ENCODE measurements around the gene TIMM22.
"Not testable (repeated sequence)": the region's sequence is repeated elsewhere in the genome, so short reads cannot be mapped to it uniquely, and the experiment has no call there.

Gene TIMM22

GRCh38 chr17:979539-980405 is 17.2 kb upstream of the TIMM22 start, which contains the start of gene NXN:
Gene NXN (minus strand): TSS chr17:979776.
- Mint-ChIP-seq H3K9me3 (no peaks in the 10 kb centered on the region), H3K4me1 (ENCODE audit: low read depth) (peaks cover 32% of the 10 kb centered on the region), H3K4me3 (peak within 1 kb of the TSS; percentile 82), H3K36me3 (ENCODE audit: low read depth) (no peaks in the 10 kb centered on the region), H3K27ac (peak within 1 kb of the TSS; percentile 79), H3K27me3 (peaks cover 44% of the 10 kb centered on the region)
- intact Hi-C loops (cut with micrococcal nuclease) = loop anchor here (5.0 kb wide), 1 partner anchor 102 kb away; no protein-coding TSS in a partner anchor

GRCh38 chr17:980406-981291 is 16.3 kb upstream of the TIMM22 start:
- Mint-ChIP-seq H3K27me3 (peaks cover 36% of the 10 kb centered on the region), H3K4me3 (peak overlapping the region; percentile 82), H3K36me3 (ENCODE audit: low read depth) (no peaks in the 10 kb centered on the region), H3K9me3 (no peaks in the 10 kb centered on the region), H3K4me1 (ENCODE audit: low read depth) (peaks cover 24% of the 10 kb centered on the region), H3K27ac (peak overlapping the region; percentile 79)
- intact Hi-C loops (cut with micrococcal nuclease) = loop anchor here (1.0 to 5.0 kb wide), 2 partner anchors 103 to 185 kb away; no protein-coding TSS in a partner anchor

GRCh38 chr17:981292-981658 is 15.7 kb upstream of the TIMM22 start:
- Mint-ChIP-seq H3K27me3 (peaks cover 34% of the 10 kb centered on the region), H3K36me3 (ENCODE audit: low read depth) (no peaks in the 10 kb centered on the region), H3K4me1 (ENCODE audit: low read depth) (peaks cover 22% of the 10 kb centered on the region), H3K9me3 (no peaks in the 10 kb centered on the region), H3K4me3 (no peak overlapping the region), H3K27ac (peak overlapping the region; percentile 57)
- intact Hi-C loops (cut with micrococcal nuclease) = loop anchor here (1.0 to 5.0 kb wide), 2 partner anchors 104 to 186 kb away; no protein-coding TSS in a partner anchor

- H3K27ac Mint-ChIP-seq = no peak overlapping the region
Observed at GRCh38 chr17:983921-984320, 13.0 kb upstream of the TIMM22 start.

GRCh38 chr17:986322-986929 is 10.5 kb upstream of the TIMM22 start:
- no peaks in the 10 kb centered on the region for H3K4me1 Mint-ChIP-seq (ENCODE audit: low read depth)
- peaks cover 11% of the 10 kb centered on the region for H3K27me3 Mint-ChIP-seq
- no peak overlapping the region for H3K27ac Mint-ChIP-seq
- no peak overlapping the region for H3K4me3 Mint-ChIP-seq
- H3K9me3 Mint-ChIP-seq = no peaks in the 10 kb centered on the region
- intact Hi-C loops (cut with micrococcal nuclease) = no loop called here
- no peaks in the 10 kb centered on the region for H3K36me3 Mint-ChIP-seq (ENCODE audit: low read depth)

More at GRCh38 chr17:983921-984320, 13.0 kb upstream of the TIMM22 start:
- Mint-ChIP-seq H3K9me3 (no peaks in the 10 kb centered on the region), H3K4me1 (ENCODE audit: low read depth) (peaks cover 16% of the 10 kb centered on the region), H3K4me3 (no peak overlapping the region), H3K36me3 (ENCODE audit: low read depth) (no peaks in the 10 kb centered on the region), H3K27me3 (peaks cover 8% of the 10 kb centered on the region)
- intact Hi-C loops (cut with micrococcal nuclease) = loop anchor here (5.0 kb wide), 1 partner anchor 107 kb away; no protein-coding TSS in a partner anchor

DNA sequence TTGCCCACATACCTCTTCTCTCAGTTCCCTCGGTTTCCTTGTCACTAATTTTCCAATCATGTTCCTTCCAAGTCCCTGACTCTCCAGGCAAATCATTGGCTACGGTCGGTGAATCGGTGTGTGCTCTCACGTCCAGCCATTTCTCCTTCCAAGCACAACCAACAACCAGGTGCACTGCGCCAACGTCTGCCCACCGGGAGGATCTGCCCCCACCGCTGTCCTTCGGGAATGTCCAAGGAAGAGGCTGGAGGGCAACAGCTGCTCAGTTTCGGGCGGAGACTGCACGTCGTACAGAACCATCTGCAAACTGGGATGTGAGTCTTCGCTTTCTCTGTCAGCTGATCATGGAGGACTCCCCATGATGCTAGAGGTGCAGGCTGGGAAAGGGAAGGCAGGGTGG is 9.0 kb upstream of the TIMM22 start:
- intact Hi-C loops (cut with micrococcal nuclease) = no loop called here
- Mint-ChIP-seq H3K4me1 (ENCODE audit: low read depth) (no peaks in the 10 kb centered on the region), H3K9me3 (peaks cover 11% of the 10 kb centered on the region), H3K27me3 (peaks cover 9% of the 10 kb centered on the region), H3K4me3 (no peak overlapping the region), H3K27ac (no peak overlapping the region), H3K36me3 (ENCODE audit: low read depth) (no peaks in the 10 kb centered on the region)

DNA sequence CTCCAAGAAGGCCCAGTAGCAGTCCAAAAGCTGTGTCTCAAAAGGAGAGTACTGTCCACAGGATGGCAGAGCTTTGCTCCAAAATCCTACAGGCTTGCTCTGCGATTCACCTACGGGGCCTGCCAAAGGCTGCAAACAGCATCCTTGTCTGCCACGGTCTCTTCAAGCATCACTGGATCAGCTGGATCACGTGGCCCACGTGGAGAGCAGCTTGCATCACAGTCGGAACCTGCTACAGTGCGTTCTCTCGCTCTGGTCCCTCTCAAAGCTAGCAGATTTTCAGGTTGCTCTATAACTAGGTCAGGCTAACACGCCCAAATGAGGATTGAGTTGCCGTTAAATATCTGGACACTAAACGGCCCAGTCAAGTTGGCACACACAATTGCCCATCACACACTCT is 8.4 kb upstream of the TIMM22 start:
- Mint-ChIP-seq H3K9me3 (peaks cover 17% of the 10 kb centered on the region), H3K27me3 (peaks cover 8% of the 10 kb centered on the region), H3K36me3 (ENCODE audit: low read depth) (no peaks in the 10 kb centered on the region), H3K27ac (no peak overlapping the region), H3K4me1 (ENCODE audit: low read depth) (no peaks in the 10 kb centered on the region), H3K4me3 (no peak overlapping the region)
- intact Hi-C loops (cut with micrococcal nuclease) = no loop called here

GRCh38 chr17:992933-993332 is 4.0 kb upstream of the TIMM22 start:
- H3K36me3 Mint-ChIP-seq (ENCODE audit: low read depth) = peaks cover 18% of the 10 kb centered on the region
- H3K27ac Mint-ChIP-seq = no peak overlapping the region
- intact Hi-C loops (cut with micrococcal nuclease) = no loop called here
- no peak overlapping the region for H3K4me3 Mint-ChIP-seq
- H3K4me1 Mint-ChIP-seq (ENCODE audit: low read depth) = peaks cover 3% of the 10 kb centered on the region
- peaks cover 33% of the 10 kb centered on the region for H3K9me3 Mint-ChIP-seq
- peaks cover 3% of the 10 kb centered on the region for H3K27me3 Mint-ChIP-seq

- Mint-ChIP-seq H3K36me3 (ENCODE audit: low read depth) (peaks cover 31% of the 10 kb centered on the region), H3K9me3 (peaks cover 33% of the 10 kb centered on the region), H3K4me1 (ENCODE audit: low read depth) (peaks cover 19% of the 10 kb centered on the region)
- H3K4me3 Mint-ChIP-seq, H3K27me3 Mint-ChIP-seq, H3K27ac Mint-ChIP-seq: not testable (repeated sequence)
- intact Hi-C loops (cut with micrococcal nuclease) = loop anchor here (5.0 kb wide), 1 partner anchor 213 kb away; the partner anchor contains the start of genes GLOD4 and MRM3
Observed at GRCh38 chr17:995324-995723, 1.6 kb upstream of the TIMM22 start.

DNA sequence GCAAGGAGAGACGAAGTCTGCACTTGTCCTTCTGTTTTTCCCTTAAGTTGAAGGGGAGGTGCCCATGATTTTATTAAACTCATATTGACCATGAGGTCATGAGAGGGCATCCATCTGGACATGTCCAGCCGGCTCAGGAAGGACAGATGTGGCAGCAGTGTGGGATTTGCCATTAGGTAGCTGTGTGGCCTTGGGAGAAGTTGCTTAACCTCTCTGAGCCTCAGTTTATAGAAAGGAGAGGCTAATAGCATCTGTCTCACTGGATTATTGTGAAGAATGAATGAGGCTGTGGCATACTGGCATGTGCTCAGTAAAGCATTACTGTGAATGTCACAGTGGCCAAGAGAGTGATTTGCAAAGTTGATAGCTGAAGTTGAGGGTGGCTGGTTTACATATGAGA is 1.2 kb downstream of the TIMM22 start:
- Mint-ChIP-seq H3K36me3 (ENCODE audit: low read depth) (peaks cover 59% of the 10 kb centered on the region), H3K27me3 (no peaks in the 10 kb centered on the region), H3K9me3 (peaks cover 21% of the 10 kb centered on the region), H3K27ac (no peak overlapping the region), H3K4me1 (ENCODE audit: low read depth) (peaks cover 29% of the 10 kb centered on the region), H3K4me3 (peak overlapping the region; percentile 91)
- intact Hi-C loops (cut with micrococcal nuclease) = loop anchor here (5.0 kb wide), 1 partner anchor 216 kb away; the partner anchor contains the start of genes GLOD4 and MRM3

- Mint-ChIP-seq H3K27me3 (no peaks in the 10 kb centered on the region), H3K27ac (peak overlapping the region; percentile 25), H3K4me1 (ENCODE audit: low read depth) (peaks cover 42% of the 10 kb centered on the region), H3K4me3 (no peak overlapping the region), H3K9me3 (no peaks in the 10 kb centered on the region), H3K36me3 (ENCODE audit: low read depth) (peaks cover 78% of the 10 kb centered on the region)
- intact Hi-C loops (cut with micrococcal nuclease) = no loop called here
Observed at GRCh38 chr17:1000597-1001461, 3.9 kb downstream of the TIMM22 start.

DNA sequence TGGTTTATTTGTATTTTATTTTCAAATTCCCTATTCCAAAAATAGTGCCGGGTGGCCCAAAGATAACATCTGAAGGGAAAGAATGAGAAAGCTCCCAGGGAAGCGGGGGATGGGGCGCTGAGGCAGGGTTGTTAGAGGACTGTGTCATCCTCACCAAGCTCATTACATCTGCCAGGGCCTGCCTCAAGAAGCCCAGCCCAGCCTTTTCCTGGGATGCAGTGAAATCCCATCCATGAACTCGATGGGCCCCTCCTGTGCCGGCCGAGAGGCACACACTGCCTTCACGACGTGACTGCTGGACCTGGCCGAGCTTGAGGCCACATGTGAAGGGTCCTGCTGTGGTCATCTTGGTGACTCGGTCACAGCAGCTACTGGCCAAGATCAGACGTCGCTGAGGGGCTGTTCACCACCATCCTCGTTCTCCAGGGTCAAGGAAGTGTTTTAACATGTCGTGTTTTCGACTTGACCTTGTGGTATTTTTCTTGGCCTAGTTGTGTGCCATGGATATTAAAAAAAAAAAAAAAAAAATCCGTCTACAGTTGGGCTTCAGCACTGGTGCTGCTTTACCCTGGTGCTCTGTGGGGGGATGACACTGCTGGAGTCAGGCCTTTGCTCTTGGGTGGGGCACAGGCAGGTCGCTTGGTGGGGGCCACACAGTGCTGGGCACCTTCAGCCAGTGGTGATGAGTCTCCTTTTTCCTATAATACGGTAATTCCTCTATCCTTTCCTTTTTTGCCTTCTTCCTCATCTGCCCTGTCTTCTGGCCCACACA is 4.9 kb downstream of the TIMM22 start:
- Mint-ChIP-seq H3K27me3 (no peaks in the 10 kb centered on the region), H3K4me1 (ENCODE audit: low read depth) (peaks cover 47% of the 10 kb centered on the region), H3K27ac (no peak overlapping the region), H3K9me3 (no peaks in the 10 kb centered on the region), H3K4me3 (no peak overlapping the region), H3K36me3 (ENCODE audit: low read depth) (peaks cover 82% of the 10 kb centered on the region)
- intact Hi-C loops (cut with micrococcal nuclease) = no loop called here

Measured in dendritic cell treated with granulocyte-macrophage colony-stimulating factor and Interleukin-4, amounts not matched to agents 40 ng/mL and 50 ng/mL, for 4 days (primary cell).